HG02938 (cell line): ENCODE results near the gene TBX18.
A peak's percentile ranks its signal among the peaks of the same experiment; 100 is the strongest.

Experiments used
- ATAC-seq: cut with Tn5 transposase; IDR thresholded peaks from one replicate; pipeline ENCODE4 v1.9.1; 2021; ENCODE audit warnings: mild to moderate bottlenecking, moderate library complexity; ENCODE audit not compliant: unreplicated experiment

Gene TBX18

GRCh38 chr6:84749181-84749580 is 15.2 kb downstream of the TBX18 start:
- no peak for ATAC-seq

GRCh38 chr6:84748376-84748775 is 16.0 kb downstream of the TBX18 start:
- ATAC-seq = no peak

- ATAC-seq = no peak
Observed at GRCh38 chr6:84743616-84744015, 20.8 kb downstream of the TBX18 start.

GRCh38 chr6:84740385-84740784 is 24.0 kb downstream of the TBX18 start:
- no peak for ATAC-seq

GRCh38 chr6:84739866-84740208 is 24.6 kb downstream of the TBX18 start:
- ATAC-seq = no peak

- no peak for ATAC-seq
Observed at GRCh38 chr6:84738996-84739865, 25.2 kb downstream of the TBX18 start.

- no peak for ATAC-seq
Observed at GRCh38 chr6:84733889-84734288, 30.5 kb downstream of the TBX18 start.

- no peak for ATAC-seq
Observed at GRCh38 chr6:84731901-84732300, 32.5 kb downstream of the TBX18 start.

GRCh38 chr6:84731401-84731800 is 33.0 kb downstream of the TBX18 start:
- no peak for ATAC-seq

- peak; percentile 58 for ATAC-seq
Observed at GRCh38 chr6:84728602-84729001, 35.8 kb downstream of the TBX18 start.

GRCh38 chr6:84719152-84719551 is 45.2 kb downstream of the TBX18 start:
- ATAC-seq = no peak

GRCh38 chr6:84718038-84718955 is 46.1 kb downstream of the TBX18 start:
- ATAC-seq = no peak

- ATAC-seq = no peak
Observed at GRCh38 chr6:84709121-84709520, 55.3 kb downstream of the TBX18 start.

GRCh38 chr6:84707171-84707570 is 57.2 kb downstream of the TBX18 start:
- no peak for ATAC-seq

- ATAC-seq = no peak
Observed at GRCh38 chr6:84696166-84696565, 68.2 kb downstream of the TBX18 start.

GRCh38 chr6:84691978-84692623 is 72.3 kb downstream of the TBX18 start:
- ATAC-seq = no peak

GRCh38 chr6:84688141-84688873 is 76.1 kb downstream of the TBX18 start:
- no peak for ATAC-seq

GRCh38 chr6:84687431-84687830 is 77.0 kb downstream of the TBX18 start:
- no peak for ATAC-seq

- ATAC-seq = no peak
Observed at GRCh38 chr6:84685983-84686584, 78.3 kb downstream of the TBX18 start.

GRCh38 chr6:84681693-84682326 is 82.6 kb downstream of the TBX18 start:
- ATAC-seq = no peak
